GM18526 (cell line): ENCODE data around the gene ANKRD24.
A peak's percentile ranks its signal among the peaks of the same experiment; 100 is the strongest.

Experiments used
- POLR2A ChIP-seq: IDR thresholded peaks from 3 replicates; pipeline ENCODE4 v1.6.1; 2011; ENCODE audit not compliant: insufficient read length; ENCODE audit errors: extremely low read depth

The ANKRD24 gene

DNA sequence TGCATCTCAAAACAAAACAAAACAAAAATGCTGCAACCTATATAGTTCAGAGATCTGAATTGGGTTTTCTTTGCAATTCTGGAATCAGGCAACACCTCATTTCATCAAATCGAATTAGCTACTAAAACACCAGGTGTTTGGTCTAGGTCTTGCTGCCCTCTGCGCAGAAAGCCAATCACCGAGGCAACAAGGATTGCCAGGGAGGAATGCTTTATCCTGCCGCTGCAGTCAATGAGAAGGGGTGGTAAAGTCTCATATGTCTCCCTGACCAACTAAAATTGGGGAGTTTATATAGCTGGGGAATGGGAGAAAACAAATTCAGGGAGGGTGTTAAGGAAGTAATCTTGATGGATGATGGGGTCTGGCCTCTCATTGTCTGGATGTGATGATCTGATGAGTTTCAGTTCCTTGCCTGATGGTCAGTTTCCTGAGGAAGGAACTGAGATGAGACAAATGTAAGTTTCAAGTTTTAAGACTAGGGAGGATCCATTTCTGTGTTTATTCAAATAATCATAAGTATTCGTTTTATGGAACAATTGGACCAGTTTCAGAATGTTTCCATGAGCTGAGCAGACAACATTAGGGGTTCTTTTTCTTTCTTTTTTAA lies 59.4 kb downstream of the ANKRD24 start:
- no peak for TF ChIP-seq POLR2A

DNA sequence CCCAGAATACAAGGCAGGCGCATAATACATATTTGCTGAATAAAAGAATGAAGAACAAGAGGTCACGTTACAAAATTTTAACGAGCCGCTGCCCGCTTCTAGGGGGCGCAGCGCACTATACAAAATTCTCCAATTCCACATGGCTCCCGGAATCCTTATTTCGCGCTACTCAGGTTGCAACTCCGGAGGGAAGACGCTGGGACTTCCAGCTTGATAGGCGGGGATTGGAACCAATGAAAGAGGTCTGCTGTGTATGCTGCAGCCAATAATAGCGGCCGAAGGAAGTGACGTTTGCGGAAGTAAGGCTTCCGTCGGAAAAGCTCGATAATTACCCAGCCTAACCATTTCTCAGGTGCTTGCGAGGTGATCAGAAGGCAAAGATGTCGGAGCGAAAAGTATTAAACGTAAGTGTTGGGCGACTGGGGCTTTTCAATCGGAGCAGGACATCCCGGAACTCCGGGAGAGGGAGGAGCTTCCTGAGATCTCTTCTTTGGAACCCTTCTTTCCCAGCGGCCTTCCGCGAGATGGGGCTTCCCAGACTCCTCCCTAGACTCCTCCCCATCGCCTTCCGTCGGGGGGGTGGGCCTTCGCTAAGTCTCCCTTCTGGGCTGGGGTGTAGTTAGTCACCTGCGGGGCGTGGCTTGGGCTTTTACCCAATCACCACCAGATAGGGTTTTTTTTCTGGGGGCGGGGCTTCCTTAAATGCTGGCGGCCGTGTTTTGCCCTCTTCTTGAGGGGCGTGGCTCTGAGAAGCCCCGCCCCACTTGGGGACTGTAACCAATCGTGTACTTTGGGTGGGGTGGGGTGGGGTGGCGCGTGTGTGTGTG lies 64.5 kb downstream of the ANKRD24 start, which contains the start of gene YJU2:
TSS of gene YJU2 (plus strand) at position 314 of the 827 bp plus-strand sequence. CDS start at position 381, 67 bp downstream.
- peak; percentile 63 for TF ChIP-seq POLR2A

DNA sequence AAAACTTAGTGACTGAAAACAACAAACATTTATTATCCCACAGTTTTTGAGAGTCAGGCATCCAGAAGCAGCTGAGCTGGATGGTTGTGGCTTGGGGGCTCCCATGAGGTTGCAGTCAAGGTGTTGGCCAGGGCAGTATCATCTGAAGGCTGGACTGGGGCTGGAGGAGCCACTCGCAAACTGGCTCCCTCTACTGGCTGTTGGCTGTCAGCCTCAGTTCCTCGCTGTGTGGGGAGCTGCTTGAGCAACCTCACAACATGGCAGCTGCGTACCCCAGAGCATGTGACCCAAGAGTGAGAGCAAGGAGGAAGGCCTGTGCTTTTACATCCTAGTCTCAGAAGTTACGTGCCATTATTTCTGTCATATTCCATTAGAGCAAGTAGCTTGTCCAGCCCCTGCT lies 74.1 kb downstream of the ANKRD24 start:
- no peak for TF ChIP-seq POLR2A

DNA sequence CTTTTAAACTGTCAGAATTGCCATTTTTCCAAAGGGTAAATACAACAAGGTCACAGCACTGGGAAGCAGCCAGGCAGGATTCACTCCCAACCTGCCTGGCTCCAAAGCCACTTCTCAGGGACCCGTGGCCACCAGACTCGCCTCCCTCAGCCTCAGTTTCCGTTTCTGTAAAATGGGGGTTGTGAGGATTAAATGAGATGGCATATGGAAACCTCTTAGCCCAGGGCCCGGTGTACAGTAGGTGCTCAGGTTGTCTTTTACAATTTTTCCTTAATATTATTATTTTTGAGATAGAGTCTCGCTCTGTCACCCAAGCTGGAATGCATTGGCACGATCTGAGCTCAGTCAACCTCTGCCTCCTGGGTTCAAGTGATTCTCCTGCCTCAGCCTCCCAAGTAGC lies 74.5 kb downstream of the ANKRD24 start:
- no peak for TF ChIP-seq POLR2A

DNA sequence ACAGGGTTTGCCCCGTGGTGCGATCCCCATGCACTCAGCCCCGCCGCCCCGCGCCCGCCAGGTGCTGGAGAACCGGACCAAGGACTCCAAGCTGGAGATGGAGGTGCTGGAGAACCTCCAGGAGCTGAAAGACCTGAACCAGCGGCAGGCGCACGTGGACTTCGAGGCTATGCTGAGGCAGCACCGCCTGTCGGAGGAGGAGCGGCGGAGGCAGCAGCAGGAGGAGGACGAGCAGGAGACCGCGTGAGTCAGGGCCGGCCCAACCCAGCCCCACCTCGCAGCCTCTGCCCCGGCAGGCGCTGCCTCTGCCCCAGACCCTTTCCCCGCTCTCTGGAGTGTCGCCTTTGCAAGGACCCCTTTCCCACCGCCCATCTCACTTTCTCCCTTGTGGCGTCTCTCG lies 75.7 kb downstream of the ANKRD24 start:
- TF ChIP-seq POLR2A, result no peak

DNA sequence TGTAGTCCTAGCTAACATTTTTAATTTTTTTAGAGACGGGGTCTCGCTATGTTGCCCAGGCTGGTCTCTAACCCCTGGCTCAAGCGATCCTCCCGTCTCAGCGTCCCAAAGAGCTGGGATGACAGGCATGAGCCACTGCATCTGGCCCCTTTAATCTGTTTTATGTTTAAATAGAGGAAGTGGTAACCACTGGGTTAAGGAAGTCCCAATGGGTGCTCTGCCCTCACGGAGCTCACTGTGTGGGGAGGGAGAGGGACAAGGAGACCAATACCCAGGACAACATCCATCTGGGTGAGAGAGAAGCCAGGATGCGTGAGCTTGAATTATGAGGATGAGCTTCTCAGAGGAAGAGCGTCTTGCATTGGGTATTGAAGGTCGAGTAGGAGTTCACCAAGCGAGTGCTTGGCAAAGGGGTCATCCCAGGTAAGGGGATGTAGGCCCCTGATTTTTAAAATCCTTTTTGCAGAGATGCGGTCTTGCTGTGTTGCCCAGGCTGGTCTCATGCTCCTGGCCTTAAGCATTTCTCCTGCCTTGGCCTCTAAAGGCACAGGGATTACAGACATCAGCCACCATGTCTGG lies 78.2 kb downstream of the ANKRD24 start:
- no peak for TF ChIP-seq POLR2A

DNA sequence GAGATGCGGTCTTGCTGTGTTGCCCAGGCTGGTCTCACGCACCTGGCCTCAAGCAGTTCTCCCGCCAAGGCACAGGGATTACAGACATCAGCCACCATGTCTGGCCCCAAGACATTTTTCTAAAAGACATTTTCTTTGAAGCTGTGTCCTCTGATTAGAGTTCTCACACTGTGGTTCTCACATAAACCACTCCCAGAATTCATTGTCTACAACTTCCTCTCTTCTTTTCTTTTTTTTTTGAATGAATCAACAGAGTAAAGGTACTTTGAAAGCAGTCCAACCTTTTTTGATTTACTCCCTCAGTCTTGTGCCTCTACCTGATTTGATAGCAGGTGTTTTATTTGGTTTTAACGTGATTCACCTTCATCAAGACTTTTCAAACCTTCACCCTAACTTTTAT lies 82.3 kb downstream of the ANKRD24 start:
- TF ChIP-seq POLR2A, result no peak

DNA sequence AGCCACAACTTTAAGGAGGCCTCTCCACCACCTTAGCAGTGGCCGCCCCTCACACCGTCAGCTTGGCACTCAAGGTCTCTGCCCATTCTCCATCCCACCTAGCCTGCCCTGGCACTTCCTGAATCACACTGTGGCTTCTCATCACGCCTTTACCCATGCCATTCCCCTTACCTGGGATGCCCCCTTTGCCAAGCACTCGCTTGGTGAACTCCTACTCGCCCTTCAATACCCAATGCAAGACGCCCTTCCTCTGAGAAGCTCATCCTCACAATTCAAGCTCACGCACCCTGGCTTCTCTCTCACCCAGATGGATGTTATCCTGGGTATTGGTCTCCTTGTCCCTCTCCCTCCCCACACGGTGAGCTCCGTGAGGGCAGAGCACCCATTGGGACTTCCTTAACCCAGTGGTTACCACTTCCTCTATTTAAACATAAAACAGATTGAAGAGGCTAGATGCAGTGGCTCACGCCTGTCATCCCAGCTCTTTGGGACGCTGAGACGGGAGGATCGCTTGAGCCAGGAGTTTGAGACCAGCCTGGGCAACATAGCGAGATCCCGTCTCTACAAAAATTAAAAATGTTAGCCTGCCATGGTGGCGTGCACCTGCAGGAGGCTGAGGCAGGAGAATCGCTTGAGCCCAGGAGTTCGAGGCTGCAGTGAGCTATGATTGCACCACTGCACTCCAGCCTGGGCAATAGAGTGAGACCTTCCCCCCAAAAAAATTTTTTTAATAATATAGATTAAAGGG lies 83.9 kb downstream of the ANKRD24 start:
- no peak for TF ChIP-seq POLR2A

DNA sequence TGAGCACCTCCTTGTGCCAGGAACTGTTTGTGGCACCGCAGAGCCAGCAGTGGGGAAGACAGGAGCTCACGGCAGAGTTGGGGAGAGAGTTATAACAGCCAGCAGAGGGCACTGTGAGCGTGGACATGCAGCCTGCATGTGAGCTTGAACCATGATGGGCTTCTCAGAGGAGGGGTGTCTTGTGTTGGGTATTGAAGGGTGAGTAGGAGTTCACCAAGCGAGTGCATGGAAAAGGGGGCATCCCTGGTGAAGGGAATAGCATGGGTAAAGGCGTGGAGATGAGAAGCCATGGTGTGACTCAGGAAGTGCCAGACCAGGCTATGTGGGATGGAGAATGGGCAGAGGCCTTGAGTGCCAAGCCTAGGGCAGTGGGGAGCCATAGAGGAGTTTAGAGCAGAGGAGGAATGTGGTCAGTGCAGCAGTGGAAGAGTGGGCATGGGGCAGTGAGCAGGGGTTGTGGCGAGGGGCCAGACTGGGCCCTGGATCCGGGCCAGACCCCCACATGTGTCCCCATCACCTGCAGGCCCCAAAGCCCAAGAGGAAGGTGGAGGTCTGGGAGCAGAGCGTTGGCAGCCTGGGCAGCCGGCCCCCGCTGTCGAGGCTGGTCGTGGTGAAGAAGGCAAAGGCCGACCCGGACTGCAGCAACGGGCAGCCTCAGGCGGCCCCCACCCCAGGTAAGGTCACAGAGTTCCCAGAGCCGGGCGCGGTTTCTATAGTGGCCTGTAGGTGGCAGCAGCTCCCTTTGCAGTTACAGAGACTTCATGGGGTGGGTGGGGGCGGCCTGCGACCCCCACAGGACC lies 84.8 kb downstream of the ANKRD24 start:
- no peak for TF ChIP-seq POLR2A

DNA sequence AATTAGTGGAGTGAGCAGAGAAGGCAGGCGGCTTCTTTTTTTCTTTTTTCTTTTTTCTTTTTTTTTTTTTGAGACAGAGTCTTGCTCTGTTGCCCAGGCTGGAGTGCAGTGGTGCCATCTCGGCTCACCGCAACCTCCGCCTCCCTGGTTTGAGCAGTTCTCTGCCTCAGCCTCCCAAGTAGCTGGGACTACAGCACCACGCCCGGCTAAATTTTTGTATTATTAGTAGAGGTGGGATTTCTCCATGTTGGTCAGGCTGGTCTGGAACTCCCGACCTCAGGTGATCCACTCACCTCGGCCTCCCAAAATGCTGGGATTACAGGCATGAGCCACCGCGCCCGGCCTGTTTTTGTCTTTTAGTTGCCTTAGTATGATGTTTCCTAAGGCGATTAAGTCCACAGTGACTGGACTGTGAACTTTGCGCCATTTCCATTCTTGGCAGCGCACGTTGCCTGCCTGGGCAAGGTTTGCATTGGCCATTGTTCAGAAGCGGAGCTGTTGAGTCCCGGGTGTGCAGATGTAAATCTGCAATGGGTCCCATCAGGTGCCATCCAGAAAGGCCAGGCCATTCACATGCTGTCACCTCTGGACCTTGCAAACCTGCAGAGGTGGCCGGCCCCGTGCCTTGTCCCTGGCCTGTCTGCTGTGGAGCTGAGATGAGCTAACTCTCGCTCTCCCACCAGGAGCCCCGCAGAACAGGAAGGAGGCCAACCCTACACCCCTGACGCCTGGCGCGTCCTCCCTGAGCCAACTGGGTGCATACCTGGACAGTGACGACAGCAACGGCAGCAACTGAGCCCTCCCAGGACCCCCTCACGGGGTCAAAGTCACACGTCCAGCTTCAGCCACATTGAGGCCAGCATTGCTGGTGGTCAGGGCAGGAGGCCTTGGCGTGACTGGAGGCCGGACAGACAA lies 85.7 kb downstream of the ANKRD24 start:
- no peak for TF ChIP-seq POLR2A

DNA sequence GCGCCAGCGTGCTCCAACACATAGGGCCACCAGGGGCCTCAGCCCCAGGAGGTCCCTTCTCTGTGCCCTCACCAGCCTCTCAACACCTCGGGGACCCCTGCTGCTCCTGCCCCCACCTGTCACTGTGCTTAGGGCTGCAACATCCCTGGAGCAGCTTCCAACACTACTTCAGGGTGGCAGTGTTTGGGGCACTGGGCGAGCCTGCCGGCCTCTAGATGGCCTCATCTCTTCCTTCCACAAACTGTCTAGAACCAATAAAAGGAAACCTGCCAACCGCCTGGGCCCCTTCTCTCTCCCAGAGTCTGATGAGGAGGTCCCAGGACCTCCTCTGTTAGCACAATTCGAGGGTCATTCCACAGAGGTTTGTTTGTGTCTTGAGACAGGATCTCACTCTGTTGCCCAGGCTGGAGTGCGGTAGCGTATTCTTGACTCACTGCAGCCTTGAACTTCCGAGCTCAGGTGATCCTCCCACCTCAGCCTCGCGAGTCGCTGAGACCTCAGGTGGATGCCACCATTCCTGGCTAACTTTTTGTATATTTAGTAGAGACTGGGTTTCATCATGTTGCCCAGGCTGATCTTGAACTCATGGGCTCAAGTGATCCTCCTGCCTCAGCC lies 86.4 kb downstream of the ANKRD24 start:
- TF ChIP-seq POLR2A, result no peak

DNA sequence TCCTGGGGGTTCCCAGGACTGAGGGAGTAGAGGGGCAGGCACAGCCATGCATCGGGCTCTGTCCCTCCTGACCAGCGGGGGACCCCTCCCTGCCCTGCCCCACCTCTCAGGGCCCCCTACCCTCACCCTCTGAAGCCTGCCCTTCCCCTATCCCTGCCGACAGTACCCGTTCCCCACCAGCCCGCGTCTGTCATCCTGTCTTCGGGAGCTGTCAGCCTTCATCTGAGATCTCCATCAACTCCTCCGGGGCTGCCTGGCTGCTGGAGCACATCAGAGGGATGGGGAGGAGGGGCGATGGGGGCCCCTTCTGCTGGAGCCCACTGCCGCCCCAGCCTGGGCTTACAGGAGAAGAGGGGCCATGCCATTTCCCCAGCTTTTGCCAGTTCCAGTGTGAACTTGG lies 90.4 kb downstream of the ANKRD24 start:
- no peak for TF ChIP-seq POLR2A
